GM18505 (cell line): ENCODE data around the gene ABCB8.
A peak's percentile ranks its signal among the peaks of the same experiment; 100 is the strongest.
"Not testable (repeated sequence)": the region's sequence is repeated elsewhere in the genome, so short reads cannot be mapped to it uniquely, and the experiment has no call there.

Experiments
- ATAC-seq: cut with Tn5 transposase; IDR thresholded peaks from one replicate; pipeline ENCODE4 v1.9.1; 2021; ENCODE audit not compliant: unreplicated experiment
- POLR2A ChIP-seq: IDR thresholded peaks from 4 replicates; pipeline ENCODE4 v1.6.1; 2011; ENCODE audit warnings: borderline replicate concordance; ENCODE audit not compliant: insufficient read depth, insufficient read length; ENCODE audit errors: extremely low read depth

Gene ABCB8

DNA sequence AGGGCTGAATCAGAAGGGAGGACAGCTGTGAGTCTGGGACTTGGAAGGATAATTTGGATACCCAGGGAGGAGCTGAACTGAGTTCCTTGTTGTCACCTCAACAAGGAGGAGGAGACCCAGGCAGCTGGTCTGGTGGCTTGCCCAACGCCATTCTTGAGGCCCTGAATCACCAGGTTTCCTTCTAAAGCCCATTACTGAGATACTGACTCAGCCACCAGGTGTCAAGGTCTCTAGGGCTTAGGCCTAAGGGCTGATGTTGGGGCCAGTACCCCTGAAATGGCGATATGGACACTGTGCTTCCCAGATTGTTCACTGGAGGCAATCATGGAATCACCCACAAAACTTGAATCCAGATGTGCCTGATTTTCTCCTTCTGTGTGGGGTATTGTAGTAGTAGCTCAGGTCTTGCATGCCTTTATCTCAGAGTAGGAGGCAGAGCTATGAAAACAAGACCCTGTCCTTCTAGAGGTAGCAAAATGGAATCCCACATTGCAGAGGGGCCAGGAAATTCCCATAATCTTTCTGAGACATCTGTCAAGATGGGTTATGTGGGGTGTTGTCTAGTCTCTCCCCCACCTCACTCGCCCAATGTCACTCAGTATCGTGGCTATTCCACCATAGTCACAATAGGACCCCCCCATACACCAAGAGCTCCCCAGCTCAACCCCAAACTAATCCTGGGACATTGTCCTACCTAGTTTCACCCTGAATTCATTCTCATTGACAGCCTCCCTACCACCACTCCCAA is 2.2 kb upstream of the ABCB8 start:
- ATAC-seq, result no peak
- no peak for TF ChIP-seq POLR2A

DNA sequence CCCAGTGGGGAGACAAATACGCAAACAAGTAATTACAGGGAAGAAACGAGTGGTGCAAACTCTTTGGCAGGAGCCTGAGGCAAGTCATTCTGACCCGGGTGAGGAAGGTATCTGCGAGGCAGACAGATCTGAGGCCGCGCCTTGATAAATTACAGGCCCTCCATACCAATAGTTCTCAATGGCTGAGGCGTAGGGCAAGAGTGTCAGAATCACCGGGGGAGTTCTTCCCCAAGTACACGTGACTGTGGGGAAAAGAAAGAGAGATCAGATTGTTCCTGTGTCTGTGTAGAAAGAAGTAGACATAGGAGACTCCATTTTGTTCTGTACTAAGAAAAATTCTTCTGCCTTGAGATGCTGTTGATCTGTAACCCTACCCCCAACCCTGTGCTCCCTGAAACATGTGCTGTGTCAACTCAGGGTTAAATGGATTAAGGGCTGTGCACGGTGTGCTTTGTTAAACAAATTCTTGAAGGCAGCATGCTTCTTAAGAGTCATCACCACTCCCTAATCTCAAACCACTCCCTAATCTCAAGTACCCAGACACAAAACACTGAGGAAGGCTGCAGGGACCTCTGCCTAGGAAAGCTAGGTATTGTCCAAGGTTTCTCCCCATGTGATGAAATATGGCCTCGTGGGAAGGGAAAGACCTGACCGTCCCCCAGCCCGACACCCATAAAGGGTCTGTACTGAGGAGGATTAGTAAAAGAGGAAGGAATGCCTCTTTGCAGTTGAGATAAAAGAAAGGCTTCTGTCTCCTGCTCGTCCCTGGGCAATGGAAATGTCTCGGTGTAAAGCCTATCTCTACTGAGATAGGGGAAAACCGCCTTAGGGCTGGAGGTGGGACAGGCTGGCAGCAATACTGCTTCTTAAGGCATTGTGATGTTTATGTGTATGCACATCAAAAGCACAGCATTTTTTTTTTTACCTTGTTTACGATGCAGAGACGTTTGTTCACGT is 1.2 kb upstream of the ABCB8 start:
- ATAC-seq, result not testable (repeated sequence)

DNA sequence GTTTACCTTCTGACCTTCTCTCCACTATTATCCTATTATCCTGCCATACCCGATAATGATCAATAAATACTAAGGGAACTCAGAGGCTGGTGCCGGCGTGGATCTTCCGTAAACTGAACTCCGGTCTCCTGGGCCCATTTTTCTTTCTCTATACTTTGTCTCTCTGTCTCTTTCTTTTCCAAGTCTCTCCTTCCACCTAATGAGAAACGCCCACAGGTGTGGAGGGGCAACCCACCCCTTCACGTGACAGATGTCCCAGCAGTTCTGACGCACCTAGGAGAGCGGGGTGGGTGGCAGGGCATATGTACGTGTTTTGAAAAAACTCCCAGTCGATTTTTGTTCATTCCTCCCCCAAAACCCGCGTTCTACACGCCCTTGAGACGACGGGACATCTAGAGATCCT is 521 bp upstream of the ABCB8 start:
- ATAC-seq, result peak; percentile 6

DNA sequence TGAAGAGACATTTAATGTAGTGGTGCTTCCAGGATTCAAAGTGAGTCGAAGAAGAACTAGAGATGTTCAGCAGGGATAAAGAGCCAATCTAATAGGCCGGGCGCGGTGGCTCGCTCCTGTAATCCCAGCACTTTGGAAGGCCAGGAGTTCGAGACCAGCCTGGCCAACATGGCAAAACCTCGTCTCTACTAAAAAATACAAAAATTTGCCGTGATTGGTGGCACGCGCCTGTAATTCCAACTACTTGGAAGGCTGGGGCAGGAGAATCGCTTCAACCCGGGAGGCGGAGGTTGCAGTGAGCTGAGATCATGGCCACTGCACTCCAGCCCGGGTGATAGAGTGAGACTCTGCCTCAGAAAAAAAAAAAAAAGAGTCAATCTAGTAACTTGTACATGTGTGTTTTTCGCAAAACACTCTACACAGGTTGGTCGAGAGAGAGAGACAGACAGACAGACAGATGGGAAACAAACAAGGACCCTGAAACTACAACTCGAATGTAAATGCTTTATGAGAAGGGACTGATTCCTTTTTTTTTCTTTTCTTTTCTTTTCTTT is 775 bp downstream of the ABCB8 start:
- ATAC-seq, result no peak
- no peak for TF ChIP-seq POLR2A

DNA sequence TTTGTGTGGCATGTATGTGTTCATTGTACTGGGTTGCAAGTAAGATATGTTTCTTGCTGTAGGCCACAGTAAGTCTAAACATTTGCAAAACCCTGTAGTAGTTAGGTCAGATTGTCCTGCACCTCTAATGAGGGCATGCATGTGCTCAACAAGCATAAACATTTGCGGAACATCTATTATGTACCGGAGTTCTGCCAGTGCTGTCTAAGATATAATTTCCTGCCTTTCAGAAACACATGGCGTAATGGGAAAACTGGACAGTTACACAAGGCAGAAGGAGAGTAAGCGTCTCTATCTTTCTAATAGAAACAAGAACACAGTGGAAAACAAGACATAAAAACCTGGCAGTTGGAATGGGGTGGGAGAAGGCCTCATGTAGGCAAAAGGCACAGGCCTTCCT is 2.8 kb downstream of the ABCB8 start:
- no peak for ATAC-seq
- no peak for TF ChIP-seq POLR2A

DNA sequence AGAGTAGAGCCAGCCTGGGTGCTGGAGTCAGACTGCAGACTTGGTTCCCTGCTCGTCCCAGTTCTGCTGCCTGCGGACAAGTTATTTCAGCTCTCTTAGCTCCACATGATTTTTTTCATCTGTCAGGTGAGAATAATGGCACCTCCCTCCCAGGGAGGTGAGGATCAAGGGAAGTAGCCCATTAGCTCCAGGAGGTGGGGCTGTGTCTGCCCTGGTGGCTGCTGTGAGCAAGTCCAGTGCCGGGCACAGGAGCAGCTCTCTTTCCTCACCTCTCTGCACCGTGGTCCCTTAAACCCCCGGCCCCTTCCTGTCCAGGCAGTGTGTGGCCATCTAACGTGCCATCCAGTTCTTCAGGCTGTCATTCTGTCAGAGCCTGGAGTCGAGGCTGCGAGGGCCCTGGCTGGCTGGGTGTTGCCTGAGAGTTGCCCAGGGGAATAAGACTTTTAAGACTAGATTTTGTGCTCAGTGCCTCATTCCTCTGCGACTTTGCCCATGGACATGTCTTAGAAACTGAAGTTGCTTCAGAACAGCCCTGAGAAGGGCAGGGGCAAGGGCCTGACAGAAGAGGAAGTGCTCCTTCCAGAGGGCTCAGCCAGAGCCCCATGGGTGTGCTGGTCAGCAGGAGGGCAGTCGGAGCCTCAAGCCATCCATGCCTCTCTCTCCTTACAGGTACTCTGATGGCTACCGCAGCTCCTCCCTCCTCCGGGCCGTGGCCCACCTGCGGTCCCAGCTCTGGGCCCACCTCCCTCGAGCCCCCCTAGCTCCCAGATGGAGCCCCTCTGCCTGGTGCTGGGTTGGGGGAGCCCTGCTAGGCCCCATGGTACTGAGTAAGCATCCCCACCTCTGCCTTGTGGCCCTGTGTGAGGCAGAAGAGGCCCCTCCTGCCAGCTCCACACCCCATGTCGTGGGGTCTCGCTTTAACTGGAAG is 5.0 kb downstream of the ABCB8 start:
- no peak for ATAC-seq
- TF ChIP-seq POLR2A, result no peak

DNA sequence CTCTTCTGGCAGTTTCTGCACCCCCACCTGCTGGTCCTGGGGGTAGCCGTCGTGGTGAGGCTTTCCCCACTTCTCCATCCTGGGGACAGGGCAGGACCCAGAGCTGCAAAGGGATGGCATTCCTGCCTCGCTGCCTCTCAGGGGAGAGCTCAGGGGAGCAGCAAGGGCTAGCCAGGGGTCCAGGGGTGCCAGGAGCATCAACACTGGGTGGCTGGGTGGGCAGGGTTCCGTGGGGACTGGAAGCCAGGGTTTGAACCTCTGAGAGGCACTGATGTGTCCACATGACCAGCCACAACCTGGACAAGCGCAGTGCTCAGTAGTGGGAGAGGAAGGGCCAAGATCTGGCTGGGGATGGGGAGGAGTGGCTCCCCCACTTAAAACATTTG is 5.6 kb downstream of the ABCB8 start:
- ATAC-seq, result no peak

DNA sequence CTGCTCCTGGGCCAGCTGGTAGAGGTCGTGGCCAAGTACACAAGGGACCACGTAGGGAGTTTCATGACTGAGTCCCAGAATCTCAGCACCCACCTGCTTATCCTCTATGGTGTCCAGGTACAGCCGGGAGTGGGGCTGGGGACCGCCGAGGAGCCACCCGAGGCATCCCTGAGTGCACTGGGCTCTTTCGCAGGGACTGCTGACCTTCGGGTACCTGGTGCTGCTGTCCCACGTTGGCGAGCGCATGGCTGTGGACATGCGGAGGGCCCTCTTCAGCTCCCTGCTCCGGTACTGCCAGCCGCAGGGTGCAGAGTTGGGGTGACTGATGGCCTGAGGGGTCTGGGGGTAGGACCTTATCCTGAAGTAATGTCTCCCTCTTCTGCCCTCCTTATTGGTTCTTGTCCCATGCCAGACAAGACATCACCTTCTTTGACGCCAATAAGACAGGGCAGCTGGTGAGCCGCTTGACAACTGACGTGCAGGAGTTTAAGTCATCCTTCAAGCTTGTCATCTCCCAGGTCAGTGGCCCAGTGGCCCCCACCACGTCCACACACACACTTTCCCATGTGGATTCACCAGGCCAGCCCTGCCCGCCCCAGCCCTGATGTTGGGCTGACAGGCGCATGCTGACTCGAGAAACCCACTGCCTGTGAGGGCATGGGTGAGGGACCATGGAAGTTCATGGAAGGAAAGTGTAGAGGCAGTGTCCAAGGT is 6.2 kb downstream of the ABCB8 start:
- no peak for TF ChIP-seq POLR2A
- ATAC-seq, result no peak

More for the DNA sequence above, 5.6 kb downstream of the ABCB8 start:
- TF ChIP-seq POLR2A, result no peak

DNA sequence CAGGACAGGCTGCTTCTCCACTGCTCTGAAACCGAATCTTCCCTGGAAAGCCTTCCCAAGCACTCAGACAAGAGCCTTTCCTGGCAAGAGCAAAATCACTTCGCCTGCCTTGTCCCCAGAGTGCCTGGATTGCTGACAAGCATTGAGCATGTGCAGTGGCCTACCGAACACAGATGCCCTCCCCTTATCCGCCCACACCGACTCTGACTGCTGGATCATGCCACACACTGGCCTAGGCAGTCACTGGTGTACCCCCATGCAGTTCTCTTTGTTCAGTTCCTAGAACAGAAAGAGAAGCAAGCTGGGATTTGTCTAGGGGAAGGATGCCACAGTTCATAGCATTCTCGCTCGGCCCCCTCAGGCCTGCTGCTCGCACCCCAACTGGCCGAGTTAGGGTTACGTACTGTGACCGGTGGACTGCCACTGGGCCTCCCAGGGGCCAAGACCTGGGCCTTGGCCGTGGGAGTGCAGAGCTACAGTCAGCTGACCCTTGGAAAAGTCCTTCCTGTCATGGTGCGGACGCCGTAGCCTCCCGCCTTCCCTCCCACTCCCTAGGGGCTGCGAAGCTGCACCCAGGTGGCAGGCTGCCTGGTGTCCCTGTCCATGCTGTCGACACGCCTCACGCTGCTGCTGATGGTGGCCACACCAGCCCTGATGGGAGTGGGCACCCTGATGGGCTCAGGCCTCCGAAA is 6.9 kb downstream of the ABCB8 start:
- no peak for TF ChIP-seq POLR2A
- no peak for ATAC-seq

DNA sequence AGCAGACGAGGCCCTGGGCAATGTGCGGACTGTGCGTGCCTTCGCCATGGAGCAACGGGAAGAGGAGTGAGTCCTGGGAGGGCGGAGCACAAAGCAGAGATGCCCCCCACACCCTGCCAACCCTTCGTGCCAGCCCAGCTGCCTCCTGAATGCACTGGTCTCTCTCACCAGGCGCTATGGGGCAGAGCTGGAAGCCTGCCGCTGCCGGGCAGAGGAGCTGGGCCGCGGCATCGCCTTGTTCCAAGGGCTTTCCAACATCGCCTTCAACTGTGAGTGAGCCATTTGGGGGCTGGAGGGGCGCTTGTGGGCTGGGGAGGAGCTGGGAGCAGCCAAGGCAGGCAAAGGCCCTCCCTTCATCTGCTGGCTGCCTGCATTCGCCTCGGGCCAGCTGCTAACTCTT is 7.7 kb downstream of the ABCB8 start:
- TF ChIP-seq POLR2A, result no peak
- ATAC-seq, result no peak

DNA sequence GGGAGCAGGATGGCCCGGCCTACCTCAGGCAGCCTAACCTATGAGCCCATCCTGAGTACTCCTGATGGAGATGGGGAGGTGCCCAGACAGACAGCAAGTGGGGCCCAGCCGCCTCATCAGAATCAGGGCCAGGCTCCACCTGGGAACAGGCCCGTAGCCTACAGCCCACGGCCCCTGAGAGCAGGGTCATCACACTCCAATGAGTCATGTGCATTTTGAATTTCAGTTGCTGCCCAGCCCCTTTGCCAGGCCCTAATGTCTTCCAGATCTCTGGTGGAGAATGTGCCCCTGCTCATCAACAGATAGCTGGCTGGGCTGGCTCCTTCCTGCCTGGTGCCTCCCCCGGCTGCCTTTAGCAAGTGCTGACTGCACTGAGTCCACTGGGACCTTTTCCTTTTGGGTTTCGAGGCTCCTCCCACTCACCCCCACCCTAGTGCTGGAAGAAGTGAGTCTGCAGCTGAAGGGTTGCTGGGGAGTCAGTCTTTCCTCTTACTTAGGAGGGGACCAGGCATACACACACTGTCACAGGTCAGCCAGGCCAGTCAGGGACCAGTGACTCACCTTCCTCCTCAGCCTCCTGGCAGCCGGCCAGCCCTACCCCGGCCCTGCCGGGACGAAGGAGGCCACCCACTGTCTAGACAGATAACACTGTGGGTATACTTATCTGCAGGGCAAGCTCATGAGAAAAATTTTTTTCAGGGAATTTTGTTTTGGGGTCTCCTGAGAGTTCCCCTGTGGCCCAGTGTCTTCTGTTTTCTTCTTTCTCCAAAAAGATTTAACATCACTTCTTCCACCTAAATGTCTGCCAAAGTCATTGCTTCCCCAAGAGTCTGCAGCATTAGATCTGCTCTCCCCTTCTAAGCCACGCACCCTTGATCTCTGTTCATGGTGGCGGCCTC is 10.9 kb downstream of the ABCB8 start:
- TF ChIP-seq POLR2A, result no peak
- no peak for ATAC-seq
